Natural killer cell (primary cell): ENCODE measurements around the gene WASF2. TPM values are rescaled to one million over a fixed set of nuclear protein-coding genes. Genes with fewer than 3 reads are reported as not detected.

Source experiments
- ATAC-seq, 3 donors: fragments of 150-1000 bp in 2 of 3; fragments of 200-7000 bp in 1 of 3; cut with Tn5 transposase; 1 replicate in 1 of 3; 2 replicates in 2 of 3; pipeline ENCODE4 v1.10.0; 2021; ENCODE audit warnings: mild to moderate bottlenecking in 2 of 3, moderate library complexity in 2 of 3
- DNase-seq, 2 donors: peaks; one replicate each; pipeline versions ENCODE4 v3.0.0 to v3.0.0-alpha.2; 2013 to 2021; ENCODE audit warnings: mixed read lengths in 1 of 2
- H3K27ac ChIP-seq: one replicate; pipeline ENCODE4 v1.5.1; 2013; ENCODE audit warnings: mild to moderate bottlenecking, low read length
- H3K27me3 ChIP-seq: one replicate; pipeline ENCODE4 v1.6.1; 2013; ENCODE audit warnings: low read length; ENCODE audit not compliant: control insufficient read depth, insufficient read depth
- H3K36me3 ChIP-seq: one replicate; pipeline ENCODE4 v1.6.1; 2013; ENCODE audit warnings: low read length; ENCODE audit not compliant: control insufficient read depth, insufficient read depth
- H3K4me1 ChIP-seq: one replicate; pipeline ENCODE4 v1.6.1; 2013; ENCODE audit warnings: low read length; ENCODE audit not compliant: control insufficient read depth, insufficient read depth
- H3K4me3 ChIP-seq: one replicate; pipeline ENCODE4 v1.5.1; 2013; ENCODE audit warnings: low read length
- H3K9me3 ChIP-seq: one replicate; pipeline ENCODE4 v1.6.1; 2013; ENCODE audit warnings: low read length; ENCODE audit not compliant: control insufficient read depth, insufficient read depth
- H3K27ac Mint-ChIP-seq, 2 donors: one replicate each; pipeline ENCODE4 v1.8.0; 2022; ENCODE audit warnings: mild to moderate bottlenecking in 2 of 2, mixed read lengths in 2 of 2, moderate library complexity in 1 of 2
- H3K27me3 Mint-ChIP-seq, 2 donors: one replicate each; pipeline ENCODE4 v1.8.0; 2022; ENCODE audit warnings: low read depth in 2 of 2, mixed read lengths in 2 of 2
- H3K36me3 Mint-ChIP-seq: one replicate; pipeline ENCODE4 v1.8.0; 2022; ENCODE audit warnings: mixed read lengths
- H3K4me1 Mint-ChIP-seq, 2 donors: one replicate each; pipeline ENCODE4 v1.8.0; 2022; ENCODE audit warnings: mixed read lengths in 2 of 2
- H3K4me3 Mint-ChIP-seq: one replicate; pipeline ENCODE4 v1.8.0; 2022; ENCODE audit warnings: mild to moderate bottlenecking, moderate library complexity, mixed read lengths
- H3K9me3 Mint-ChIP-seq, 2 donors: one replicate each; pipeline ENCODE4 v1.8.0; 2022; ENCODE audit warnings: mixed read lengths in 2 of 2
- CTCF ChIP-seq: fragments of 200-600 bp; IDR thresholded peaks from one replicate; pipeline ENCODE4 v1.8.0; 2022; ENCODE audit warnings: antibody characterized with exemption
- WGBS: methylation state at CpG from one replicate; pipeline ENCODE4 v1.1.7; 2013; ENCODE audit warnings: missing lambda C conversion rate; ENCODE audit not compliant: insufficient coverage; 5-methylcytosine and 5-hydroxymethylcytosine counted together
- intact Hi-C: fragments of 100-400 bp; cut with micrococcal nuclease; formaldehyde crosslinking; loops from one replicate; pipeline ENCODE4 v1.14.2; 2022
- total RNA-seq, 4 donors: library from RNA; stranded (reverse); fragments of 120-200 nt in 1 of 4; gene quantifications; one replicate each; pipeline versions ENCODE4 v1.2.3 to v1.2.4, GENCODE V29; 2013 to 2022

Gene WASF2
- total RNA-seq, 3 donors from 2014 or later (not counting 1 experiment from before 2014, with no cell fraction given): 137 to 153 (median 143) TPM

GRCh38 chr1:27381969-27382762 is 107.8 kb downstream of the WASF2 start:
- WGBS: 74% methylated on average over 13 of the region's 18 CpGs
- intact Hi-C loops: no loop called here

GRCh38 chr1:27380766-27381733 is 108.9 kb downstream of the WASF2 start:
- H3K4me1 ChIP-seq: no peaks in the 10 kb centered on the region
- H3K9me3 ChIP-seq: no peaks in the 10 kb centered on the region
- no peak overlapping the region for H3K4me3 Mint-ChIP-seq
- WGBS: 93% methylated on average over 9 of the region's 12 CpGs
- no peak overlapping the region for H3K4me3 ChIP-seq
- no peak for ATAC-seq
- no peaks in the 10 kb centered on the region for H3K27me3 ChIP-seq
- no peaks in the 10 kb centered on the region for H3K36me3 ChIP-seq
- TF ChIP-seq CTCF: no peak
- H3K9me3 Mint-ChIP-seq: no peaks in the 10 kb centered on the region
- peaks cover 0 to 5% of the 10 kb centered on the region in 2 donors for H3K27me3 Mint-ChIP-seq
- H3K36me3 Mint-ChIP-seq: no peaks in the 10 kb centered on the region
- no peak for DNase-seq
- no peak overlapping the region for H3K27ac ChIP-seq
- H3K27ac Mint-ChIP-seq: no peak overlapping the region
- no peaks in the 10 kb centered on the region for H3K4me1 Mint-ChIP-seq
- intact Hi-C loops: no loop called here

More at GRCh38 chr1:27381969-27382762, 107.8 kb downstream of the WASF2 start:
- no peaks in the 10 kb centered on the region for H3K36me3 ChIP-seq
- no peak overlapping the region for H3K4me3 Mint-ChIP-seq
- peaks cover 0 to 12% of the 10 kb centered on the region in 2 donors for H3K27me3 Mint-ChIP-seq
- no peaks in the 10 kb centered on the region for H3K4me1 ChIP-seq
- no peaks in the 10 kb centered on the region for H3K27me3 ChIP-seq
- no peak overlapping the region for H3K4me3 ChIP-seq
- H3K27ac ChIP-seq: no peak overlapping the region
- DNase-seq (no peak), ATAC-seq (no peak)
- H3K9me3 Mint-ChIP-seq: no peaks in the 10 kb centered on the region
- H3K4me1 Mint-ChIP-seq: no peaks in the 10 kb centered on the region
- H3K27ac Mint-ChIP-seq: no peak overlapping the region
- H3K9me3 ChIP-seq: no peaks in the 10 kb centered on the region
- TF ChIP-seq CTCF: no peak
- no peaks in the 10 kb centered on the region for H3K36me3 Mint-ChIP-seq

- no peaks in the 10 kb centered on the region for H3K36me3 ChIP-seq
- no peak overlapping the region for H3K27ac Mint-ChIP-seq
- no peak overlapping the region for H3K4me3 ChIP-seq
- no peaks in the 10 kb centered on the region for H3K4me1 Mint-ChIP-seq
- H3K9me3 ChIP-seq: no peaks in the 10 kb centered on the region
- H3K27ac ChIP-seq: no peak overlapping the region
- H3K9me3 Mint-ChIP-seq: no peaks in the 10 kb centered on the region
- no peaks in the 10 kb centered on the region for H3K4me1 ChIP-seq
- no peak for DNase-seq
- WGBS: 95% methylated on average over 4 of the region's 4 CpGs
- no peak for ATAC-seq
- intact Hi-C loops: no loop called here
- no peak for TF ChIP-seq CTCF
- H3K36me3 Mint-ChIP-seq: no peaks in the 10 kb centered on the region
- no peak overlapping the region for H3K4me3 Mint-ChIP-seq
- H3K27me3 Mint-ChIP-seq: peaks cover 0 to 7% of the 10 kb centered on the region in 2 donors
- H3K27me3 ChIP-seq: no peaks in the 10 kb centered on the region
Observed at GRCh38 chr1:27380224-27380623, 109.7 kb downstream of the WASF2 start.
